ENCODE measurements around the gene NELFE.

The NELFE gene

GRCh38 chr6:31952890-31953289, 5.9 kb downstream of the NELFE start:
- DNase-seq (ENCODE audit: extremely low read depth, low read depth), result no peak
- TF ChIP-seq CTCF (IDR thresholded peaks at IDR 0.05; ENCODE audit: low read depth, low read length), result no peak

GRCh38 chr6:31952140-31952805, 6.5 kb downstream of the NELFE start:
- DNase-seq (ENCODE audit: extremely low read depth, low read depth), result peak; percentile 49
- TF ChIP-seq CTCF (IDR thresholded peaks at IDR 0.05; ENCODE audit: low read depth, low read length), result peak; percentile 93

GRCh38 chr6:31949926-31950548, 8.7 kb downstream of the NELFE start:
- DNase-seq (ENCODE audit: extremely low read depth, low read depth), result no peak
- TF ChIP-seq CTCF (IDR thresholded peaks at IDR 0.05; ENCODE audit: low read depth, low read length), result no peak

- no peak for DNase-seq (ENCODE audit: extremely low read depth, low read depth)
- no peak for TF ChIP-seq CTCF (IDR thresholded peaks at IDR 0.05; ENCODE audit: low read depth, low read length)
Observed at GRCh38 chr6:31948753-31949413, 9.9 kb downstream of the NELFE start.

GRCh38 chr6:31948306-31948705, 10.5 kb downstream of the NELFE start:
- DNase-seq (ENCODE audit: extremely low read depth, low read depth), result no peak
- TF ChIP-seq CTCF (IDR thresholded peaks at IDR 0.05; ENCODE audit: low read depth, low read length), result no peak

GRCh38 chr6:31947864-31948263, 10.9 kb downstream of the NELFE start:
- no peak for TF ChIP-seq CTCF (IDR thresholded peaks at IDR 0.05; ENCODE audit: low read depth, low read length)

GRCh38 chr6:31947070-31947675, 11.6 kb downstream of the NELFE start:
- no peak for TF ChIP-seq CTCF (IDR thresholded peaks at IDR 0.05; ENCODE audit: low read depth, low read length)

More at GRCh38 chr6:31947864-31948263, 10.9 kb downstream of the NELFE start:
- DNase-seq (ENCODE audit: extremely low read depth, low read depth), result no peak

More at GRCh38 chr6:31947070-31947675, 11.6 kb downstream of the NELFE start:
- DNase-seq (ENCODE audit: extremely low read depth, low read depth), result no peak

All from AG09319 (cell line).